A549 treated with Hydrocortisone at 1 μM for 4 hours (cell line): ENCODE data around the gene LYRM1. TPM values are rescaled to one million over a fixed set of nuclear protein-coding genes. Genes with fewer than 3 reads are reported as not detected.

Experiments
- total RNA-seq: library from RNA; stranded (reverse); fragments of 200-300 nt; extraction: Qiagen RNA extraction; gene quantifications from 5 replicates; pipeline ENCODE4 v1.2.3, GENCODE V29; 2022

The LYRM1 gene, protein sequence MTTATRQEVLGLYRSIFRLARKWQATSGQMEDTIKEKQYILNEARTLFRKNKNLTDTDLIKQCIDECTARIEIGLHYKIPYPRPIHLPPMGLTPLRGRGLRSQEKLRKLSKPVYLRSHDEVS
- total RNA-seq, result 29.9 to 40.7 TPM (median 32.6 TPM) in 5 replicates

DNA sequence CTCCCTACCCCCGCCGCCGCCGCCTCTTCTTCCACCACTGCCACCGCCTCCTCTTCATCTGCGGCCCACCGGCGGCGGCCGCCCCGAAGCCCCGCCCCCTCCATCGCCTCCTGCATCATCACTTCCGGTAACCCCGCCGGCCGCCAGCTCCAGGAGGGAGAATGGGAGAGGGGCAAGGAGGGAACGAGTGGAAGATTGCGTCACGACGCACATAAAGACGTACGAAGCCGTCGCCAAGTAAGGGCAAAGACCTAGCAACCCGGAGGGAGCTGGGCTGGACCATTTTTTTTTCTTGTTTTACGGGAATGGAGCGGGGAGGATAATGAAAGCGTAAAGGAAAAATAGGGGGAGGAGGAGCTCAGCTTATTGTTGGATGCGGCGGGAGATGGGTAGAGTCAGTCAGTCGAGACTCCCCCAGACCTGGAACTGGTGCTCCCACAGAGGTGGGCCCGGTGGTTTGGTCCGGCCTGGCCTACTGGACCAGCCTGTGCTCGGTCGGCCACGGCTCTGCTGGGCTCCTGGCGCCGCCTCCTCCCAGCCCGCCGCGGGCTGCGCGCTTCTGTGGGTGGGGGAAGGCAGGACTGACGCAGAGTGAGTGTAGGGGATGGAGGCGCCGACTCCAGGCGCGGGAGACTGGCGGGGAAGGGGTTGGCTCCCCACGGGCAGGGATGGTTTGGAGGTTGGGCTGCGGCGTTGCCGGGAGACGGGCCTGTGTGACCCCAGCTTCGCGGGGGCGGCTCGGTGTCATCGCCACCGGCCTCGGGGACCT, at the start of gene LYRM1, which contains the start of gene DCUN1D3:
Gene LYRM1 (plus strand): TSS at position 473 of the 769 bp plus-strand sequence. CDS start 14,785 bp downstream, outside the sequence.
Gene DCUN1D3 (minus strand): TSS at position 60 of the 769 bp plus-strand sequence. CDS start 37,820 bp downstream, outside the sequence.

Other genes starting within 250 kb of the LYRM1 start
- not detected in 5 replicates for gene ACSM1, start 203.1 kb upstream of the LYRM1 start, total RNA-seq
- gene THUMPD1, start 159.0 kb upstream of the LYRM1 start, total RNA-seq, result 18.3 to 30.2 TPM (median 21.6 TPM) in 5 replicates
- gene ACSM3, start 136.8 kb upstream of the LYRM1 start, total RNA-seq, result 3.3 to 4.4 TPM (median 3.7 TPM) in 5 replicates
- gene ERI2, start 94.3 kb upstream of the LYRM1 start, total RNA-seq, result 12.2 to 17.8 TPM (median 13.9 TPM) in 5 replicates
- 3.6 to 5.6 TPM (median 4.2 TPM) in 5 replicates for gene REXO5, start 94.2 kb upstream of the LYRM1 start, total RNA-seq
- 7.6 to 10.7 TPM (median 8.2 TPM) in 5 replicates for gene DCUN1D3, start 413 bp upstream of the LYRM1 start, total RNA-seq